ENCODE measurements around the gene SATB1.

DNA sequence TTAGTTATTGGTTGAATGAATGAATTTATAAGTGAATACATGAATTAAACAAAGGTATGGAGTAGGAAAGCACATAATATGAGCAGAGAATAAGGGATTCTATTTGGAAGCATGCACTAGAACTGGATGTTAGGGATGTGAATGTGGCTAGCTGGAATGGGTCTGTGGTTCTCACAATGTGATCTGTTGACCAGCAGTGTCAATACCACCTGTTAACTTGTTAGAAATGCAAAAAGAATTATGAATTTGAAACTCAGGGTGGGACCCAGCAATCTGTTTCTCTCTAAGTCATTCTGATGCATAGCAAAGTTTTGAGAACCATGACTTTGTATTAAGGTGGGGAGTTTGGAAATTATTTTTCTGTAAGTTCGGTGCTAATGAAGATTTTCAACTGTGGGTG lies 41.0 kb upstream of the SATB1 start:
- TF ChIP-seq, protein P1, sequence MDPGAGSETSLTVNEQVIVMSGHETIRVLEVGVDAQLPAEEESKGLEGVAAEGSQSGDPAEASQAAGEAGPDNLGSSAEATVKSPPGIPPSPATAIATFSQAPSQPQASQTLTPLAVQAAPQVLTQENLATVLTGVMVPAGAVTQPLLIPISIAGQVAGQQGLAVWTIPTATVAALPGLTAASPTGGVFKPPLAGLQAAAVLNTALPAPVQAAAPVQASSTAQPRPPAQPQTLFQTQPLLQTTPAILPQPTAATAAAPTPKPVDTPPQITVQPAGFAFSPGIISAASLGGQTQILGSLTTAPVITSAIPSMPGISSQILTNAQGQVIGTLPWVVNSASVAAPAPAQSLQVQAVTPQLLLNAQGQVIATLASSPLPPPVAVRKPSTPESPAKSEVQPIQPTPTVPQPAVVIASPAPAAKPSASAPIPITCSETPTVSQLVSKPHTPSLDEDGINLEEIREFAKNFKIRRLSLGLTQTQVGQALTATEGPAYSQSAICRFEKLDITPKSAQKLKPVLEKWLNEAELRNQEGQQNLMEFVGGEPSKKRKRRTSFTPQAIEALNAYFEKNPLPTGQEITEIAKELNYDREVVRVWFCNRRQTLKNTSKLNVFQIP (CRISPR knock-in tag; IDR thresholded peaks at IDR 0.05; ENCODE audit: borderline replicate concordance, low read depth) = no peak
- TF ChIP-seq PPARA (CRISPR knock-in tag; IDR thresholded peaks at IDR 0.05; ENCODE audit: borderline replicate concordance) = no peak
